ENCODE measurements around the gene NTF3. TPM values are rescaled to one million over a fixed set of nuclear protein-coding genes. Genes with fewer than 3 reads are reported as not detected.

The NTF3 gene
- polyA plus RNA-seq, 1 donor (not counting 4 experiments of a cell fraction or from before 2014, with no cell fraction given), result not detected

DNA sequence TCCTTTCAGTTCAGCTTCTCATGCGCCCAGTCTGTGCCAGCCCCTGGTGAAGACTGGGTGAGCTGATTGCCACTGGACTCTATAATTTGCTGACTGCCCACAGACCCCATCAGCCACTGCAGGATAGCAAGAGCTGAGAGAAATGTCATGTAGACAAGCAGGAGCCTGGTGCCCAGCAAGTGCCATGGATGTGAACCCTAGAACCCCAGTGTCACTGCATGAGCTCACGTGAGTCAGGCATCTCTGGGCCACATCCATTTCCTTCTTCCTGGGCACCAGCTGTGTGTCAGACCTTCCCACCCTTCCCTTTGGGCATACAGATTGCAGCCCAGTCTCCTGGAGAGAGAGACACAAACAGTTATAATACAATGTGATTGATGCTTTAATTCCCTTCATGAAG is 73.8 kb downstream of the NTF3 start:
- dilution Hi-C loops (cut with MboI; ENCODE audit: extremely low pct_ligation_motif_present, low sequenced_read_pairs), result no loop called here
- no peak overlapping the region for H3K27ac ChIP-seq (ENCODE audit: control insufficient read depth, insufficient read depth, low read length)
- no peaks in the 10 kb centered on the region for H3K9me1 ChIP-seq (ENCODE audit: control insufficient read depth, extremely low read depth, insufficient read depth, low read length)
- no peaks in the 10 kb centered on the region for H3K36me3 ChIP-seq (ENCODE audit: control insufficient read depth in 2 of 2, extremely low read depth in 1 of 2, insufficient read depth in 2 of 2, low read length in 2 of 2)
- H3K9ac ChIP-seq (ENCODE audit: control insufficient read depth, extremely low read depth, insufficient read depth, low read length), result no peak overlapping the region
- peaks cover 12% of the 10 kb centered on the region for H3K4me1 ChIP-seq (ENCODE audit: control insufficient read depth, extremely low read depth, insufficient read depth, low read length)
- TF ChIP-seq, protein P1, sequence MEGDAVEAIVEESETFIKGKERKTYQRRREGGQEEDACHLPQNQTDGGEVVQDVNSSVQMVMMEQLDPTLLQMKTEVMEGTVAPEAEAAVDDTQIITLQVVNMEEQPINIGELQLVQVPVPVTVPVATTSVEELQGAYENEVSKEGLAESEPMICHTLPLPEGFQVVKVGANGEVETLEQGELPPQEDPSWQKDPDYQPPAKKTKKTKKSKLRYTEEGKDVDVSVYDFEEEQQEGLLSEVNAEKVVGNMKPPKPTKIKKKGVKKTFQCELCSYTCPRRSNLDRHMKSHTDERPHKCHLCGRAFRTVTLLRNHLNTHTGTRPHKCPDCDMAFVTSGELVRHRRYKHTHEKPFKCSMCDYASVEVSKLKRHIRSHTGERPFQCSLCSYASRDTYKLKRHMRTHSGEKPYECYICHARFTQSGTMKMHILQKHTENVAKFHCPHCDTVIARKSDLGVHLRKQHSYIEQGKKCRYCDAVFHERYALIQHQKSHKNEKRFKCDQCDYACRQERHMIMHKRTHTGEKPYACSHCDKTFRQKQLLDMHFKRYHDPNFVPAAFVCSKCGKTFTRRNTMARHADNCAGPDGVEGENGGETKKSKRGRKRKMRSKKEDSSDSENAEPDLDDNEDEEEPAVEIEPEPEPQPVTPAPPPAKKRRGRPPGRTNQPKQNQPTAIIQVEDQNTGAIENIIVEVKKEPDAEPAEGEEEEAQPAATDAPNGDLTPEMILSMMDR (optimal IDR thresholded peaks at IDR 0.05 in 1 of 3, IDR thresholded peaks at IDR 0.05 in 1 of 3, conservative IDR thresholded peaks at IDR 0.05 in 1 of 3; ENCODE audit: extremely low read depth in 1 of 3, insufficient read depth in 2 of 3, low read length in 3 of 3), result no peak
- TF ChIP-seq EZH2 (IDR thresholded peaks at IDR 0.05; ENCODE audit: low read length), result no peak
- no peaks in the 10 kb centered on the region for H3K79me2 ChIP-seq (ENCODE audit: control insufficient read depth, insufficient read depth, low read length)
- DNase-seq (ENCODE audit: low read depth, low spot score) (no peak), FAIRE-seq (no peak)
- H2AFZ ChIP-seq (ENCODE audit: control insufficient read depth, low read length), result no peak overlapping the region
- H4K20me1 ChIP-seq (ENCODE audit: control insufficient read depth, extremely low read depth, insufficient read depth, low read length), result no peaks in the 10 kb centered on the region
- no peak overlapping the region for H3K4me3 ChIP-seq (ENCODE audit: control insufficient read depth in 2 of 3, extremely low read depth in 1 of 3, insufficient read depth in 2 of 3, low read depth in 1 of 3, low read length in 3 of 3)
- H3K9me3 ChIP-seq (ENCODE audit: control insufficient read depth, low read depth, low read length), result no peaks in the 10 kb centered on the region
- no peaks in the 10 kb centered on the region for H3K27me3 ChIP-seq (ENCODE audit: control insufficient read depth, extremely low read depth, insufficient read depth, low read length)
- no peak overlapping the region for H3K4me2 ChIP-seq (ENCODE audit: control insufficient read depth, extremely low read depth, insufficient read depth, low read depth, low read length)

DNA sequence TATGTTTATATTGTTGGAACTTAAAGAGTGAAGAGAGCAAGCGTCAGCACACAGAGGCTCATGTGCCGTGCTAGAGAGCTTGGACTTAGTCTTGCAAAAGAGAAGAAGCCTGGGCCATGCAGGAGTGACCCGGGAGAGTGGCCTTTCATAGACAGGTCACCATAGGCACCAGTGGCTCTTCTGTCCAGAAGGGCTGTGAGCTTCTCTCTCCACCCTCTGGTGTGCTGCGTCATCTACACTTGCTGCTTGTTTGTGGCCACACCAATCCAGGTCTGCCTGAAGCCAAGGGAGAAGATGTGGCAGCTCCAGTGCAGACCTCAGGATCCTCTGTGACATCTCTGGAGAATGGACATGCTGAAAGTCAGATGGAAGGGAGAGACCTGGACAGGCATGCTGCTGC is 74.4 kb downstream of the NTF3 start:
- Histone ChIP-seq H3K27me3 (ENCODE audit: control insufficient read depth, extremely low read depth, insufficient read depth, low read length) (no peaks in the 10 kb centered on the region), H3K9me1 (ENCODE audit: control insufficient read depth, extremely low read depth, insufficient read depth, low read length) (no peaks in the 10 kb centered on the region), H3K4me2 (ENCODE audit: control insufficient read depth, extremely low read depth, insufficient read depth, low read depth, low read length) (no peak overlapping the region), H4K20me1 (ENCODE audit: control insufficient read depth, extremely low read depth, insufficient read depth, low read length) (no peaks in the 10 kb centered on the region), H2AFZ (ENCODE audit: control insufficient read depth, low read length) (no peak overlapping the region), H3K4me3 (ENCODE audit: control insufficient read depth in 2 of 3, extremely low read depth in 1 of 3, insufficient read depth in 2 of 3, low read depth in 1 of 3, low read length in 3 of 3) (no peak overlapping the region), H3K9ac (ENCODE audit: control insufficient read depth, extremely low read depth, insufficient read depth, low read length) (no peak overlapping the region), H3K4me1 (ENCODE audit: control insufficient read depth, extremely low read depth, insufficient read depth, low read length) (peaks cover 12% of the 10 kb centered on the region), H3K36me3 (ENCODE audit: control insufficient read depth in 2 of 2, extremely low read depth in 1 of 2, insufficient read depth in 2 of 2, low read length in 2 of 2) (no peaks in the 10 kb centered on the region), H3K27ac (ENCODE audit: control insufficient read depth, insufficient read depth, low read length) (no peak overlapping the region), H3K9me3 (ENCODE audit: control insufficient read depth, low read depth, low read length) (no peaks in the 10 kb centered on the region), H3K79me2 (ENCODE audit: control insufficient read depth, insufficient read depth, low read length) (no peaks in the 10 kb centered on the region)
- DNase-seq (ENCODE audit: low read depth, low spot score), result no peak
- TF ChIP-seq, protein P1 (optimal IDR thresholded peaks at IDR 0.05 in 1 of 3, IDR thresholded peaks at IDR 0.05 in 1 of 3, conservative IDR thresholded peaks at IDR 0.05 in 1 of 3; ENCODE audit: extremely low read depth in 1 of 3, insufficient read depth in 2 of 3, low read length in 3 of 3), result no peak
- TF ChIP-seq EZH2 (IDR thresholded peaks at IDR 0.05; ENCODE audit: low read length), result no peak
- FAIRE-seq, result no peak
- dilution Hi-C loops (cut with MboI; ENCODE audit: extremely low pct_ligation_motif_present, low sequenced_read_pairs), result no loop called here
